ENCODE results near the gene FAIM. TPM values are rescaled to one million over a fixed set of nuclear protein-coding genes. Genes with fewer than 3 reads are reported as not detected.
A peak's percentile ranks its signal among the peaks of the same experiment; 100 is the strongest.
"Not testable (repeated sequence)": the region's sequence is repeated elsewhere in the genome, so short reads cannot be mapped to it uniquely, and the experiment has no call there.

The FAIM gene
- total and polyA plus RNA-seq, 5 donors = 4.7 to 8.5 (median 5.0) TPM

DNA sequence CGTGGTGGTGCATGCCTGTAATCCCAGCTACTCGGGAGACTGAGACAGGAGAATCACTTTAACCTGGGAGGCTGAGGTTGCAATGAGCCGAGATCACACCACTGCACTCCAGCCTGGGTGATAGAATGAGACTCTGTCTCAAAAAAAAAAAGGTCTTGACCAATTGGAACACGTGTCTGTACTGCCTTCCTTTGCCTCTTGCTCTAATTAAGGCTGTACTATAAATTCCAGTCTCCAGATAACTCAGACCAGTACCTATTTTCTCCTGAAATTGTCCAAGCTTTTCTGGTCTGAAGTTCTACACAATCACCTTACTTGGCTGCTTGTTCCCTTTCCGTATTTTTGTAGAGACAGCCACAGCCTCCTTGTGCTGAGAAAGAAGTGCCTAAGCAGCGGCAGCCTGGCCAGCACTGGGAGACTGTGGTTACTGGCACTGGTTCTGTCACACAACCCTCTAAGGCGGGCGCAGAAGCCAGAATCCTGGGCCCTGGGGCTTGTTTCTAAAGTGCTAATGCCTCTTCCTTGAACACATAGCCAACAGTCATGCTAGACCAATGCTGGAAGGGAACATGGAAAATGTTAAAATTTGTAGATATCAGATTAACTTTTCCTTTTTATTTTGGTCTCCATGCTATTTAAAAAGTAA is 8.3 kb upstream of the FAIM start:
- Histone ChIP-seq H3K4me1 (ENCODE audit: control insufficient read depth, insufficient read depth, low read length) (no peaks in the 10 kb centered on the region), H3K27me3 (ENCODE audit: control insufficient read depth, insufficient read depth) (no peaks in the 10 kb centered on the region), H3K4me3 (ENCODE audit: low read length) (no peak overlapping the region), H3K27ac (ENCODE audit: low read length) (no peak overlapping the region), H3K9me3 (ENCODE audit: control insufficient read depth, low read length) (no peaks in the 10 kb centered on the region)
- no peak for DNase-seq
- WGBS = 75% methylated on average over 8 of the region's 8 CpGs
- intact Hi-C loops (cut with DNase I) = no loop called here
- ATAC-seq = no peak

DNA sequence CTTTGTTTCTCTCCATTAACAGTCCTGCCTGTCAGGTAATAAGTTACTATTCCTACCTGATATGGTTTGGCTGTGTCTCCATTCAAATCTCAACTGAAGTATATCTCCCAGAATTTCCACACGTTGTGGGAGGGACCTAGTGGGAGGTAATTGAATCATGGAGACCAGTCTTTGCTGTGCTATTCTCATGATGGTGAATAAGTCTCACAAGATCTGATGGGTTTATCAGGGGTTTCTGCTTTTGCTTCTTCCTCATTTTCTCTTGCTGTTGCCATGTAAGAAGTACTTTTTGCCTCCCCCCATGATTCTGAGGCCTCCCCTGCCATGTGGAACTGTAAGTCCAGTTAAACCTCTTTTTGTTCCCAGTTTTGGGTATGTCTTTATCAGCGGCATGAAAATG is 6.9 kb upstream of the FAIM start:
- not testable (repeated sequence) for ATAC-seq, DNase-seq

DNA sequence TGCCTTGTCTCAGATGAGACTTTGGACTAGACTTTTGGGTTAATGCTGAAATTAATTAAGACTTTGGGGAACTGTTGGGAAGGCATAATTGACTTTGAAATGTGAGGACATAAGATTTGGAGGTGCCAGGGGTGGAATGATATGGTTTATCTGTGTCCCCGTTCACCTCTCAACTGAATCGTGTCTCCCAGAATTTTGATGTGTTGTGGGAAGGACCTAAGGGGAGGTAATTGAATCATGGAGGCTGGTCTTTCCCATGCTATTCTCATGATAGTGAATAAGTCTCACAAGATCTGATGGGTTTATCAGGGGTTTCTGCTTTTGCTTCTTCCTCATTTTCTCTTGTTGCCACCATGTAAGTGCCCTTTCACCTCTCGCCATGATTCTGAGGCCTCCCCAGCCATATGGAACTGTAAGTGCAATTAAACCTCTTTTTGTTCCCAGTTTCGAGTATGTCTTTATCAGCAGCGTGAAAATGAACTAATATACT is 4.4 kb upstream of the FAIM start:
- H3K4me1 ChIP-seq (ENCODE audit: control insufficient read depth, insufficient read depth, low read length); H3K9me3 ChIP-seq (ENCODE audit: control insufficient read depth, low read length); H3K27ac ChIP-seq (ENCODE audit: low read length); intact Hi-C loops (cut with DNase I); H3K4me3 ChIP-seq (ENCODE audit: low read length); H3K27me3 ChIP-seq (ENCODE audit: control insufficient read depth, insufficient read depth); DNase-seq; ATAC-seq: not testable (repeated sequence)
- WGBS = 95% methylated on average over 5 of the region's 5 CpGs

More for the DNA sequence above, 6.9 kb upstream of the FAIM start:
- H3K9me3 ChIP-seq (ENCODE audit: control insufficient read depth, low read length); H3K4me3 ChIP-seq (ENCODE audit: low read length); H3K27me3 ChIP-seq (ENCODE audit: control insufficient read depth, insufficient read depth); H3K27ac ChIP-seq (ENCODE audit: low read length); H3K4me1 ChIP-seq (ENCODE audit: control insufficient read depth, insufficient read depth, low read length); intact Hi-C loops (cut with DNase I): not testable (repeated sequence)
- 80% methylated on average over 2 of the region's 2 CpGs for WGBS

DNA sequence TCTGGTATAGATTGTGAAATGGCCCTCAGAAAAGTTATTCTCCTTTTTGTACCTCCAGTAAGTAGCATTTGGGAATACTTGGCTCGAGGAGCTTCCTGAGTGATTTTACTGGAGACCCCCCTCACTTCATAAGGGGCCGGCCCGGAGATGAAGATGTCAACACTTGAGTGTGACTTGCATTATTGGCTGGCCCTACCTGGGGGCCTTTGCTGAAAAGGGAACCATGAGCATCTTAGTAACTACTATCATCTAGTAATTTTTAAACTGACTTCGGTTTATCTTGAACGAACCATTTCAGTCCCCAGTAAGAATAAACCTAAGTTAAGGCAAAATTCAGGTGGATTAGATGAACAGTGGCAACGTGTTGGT is 1.3 kb downstream of the FAIM start:
- 59% methylated on average over 6 of the region's 6 CpGs for WGBS
- H3K27ac ChIP-seq (ENCODE audit: low read length) = no peak overlapping the region
- intact Hi-C loops (cut with DNase I) = loop anchor here in 1 of 4 donors (10.0 kb wide), 1 partner anchor 75 kb away; no protein-coding TSS in a partner anchor
- no peaks in the 10 kb centered on the region for H3K9me3 ChIP-seq (ENCODE audit: control insufficient read depth, low read length)
- peaks cover 2% of the 10 kb centered on the region for H3K4me1 ChIP-seq (ENCODE audit: control insufficient read depth, insufficient read depth, low read length)
- DNase-seq (no peak), ATAC-seq (no peak)
- peak overlapping the region; percentile 70 for H3K4me3 ChIP-seq (ENCODE audit: low read length)
- no peaks in the 10 kb centered on the region for H3K27me3 ChIP-seq (ENCODE audit: control insufficient read depth, insufficient read depth)

DNA sequence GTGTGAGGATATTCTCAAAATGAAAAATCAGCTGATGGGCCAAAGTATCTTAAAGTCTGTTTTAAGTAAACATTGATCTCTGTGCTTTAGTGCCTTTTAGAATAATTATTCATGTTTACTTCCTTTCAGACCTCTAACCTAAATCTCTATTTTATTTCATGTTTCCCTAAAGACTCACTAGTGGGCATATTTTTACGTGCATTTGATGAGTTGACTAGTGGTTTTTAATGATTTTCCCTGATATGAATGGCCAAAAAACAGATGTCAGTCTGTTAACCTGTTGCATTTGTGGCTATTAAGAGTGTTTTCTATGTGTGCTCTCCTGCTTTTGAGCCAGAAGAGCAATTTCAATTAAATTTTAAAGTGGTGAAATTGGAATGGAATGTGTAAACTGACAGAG is 6.9 kb downstream of the FAIM start:
- no peaks in the 10 kb centered on the region for H3K27me3 ChIP-seq (ENCODE audit: control insufficient read depth, insufficient read depth)
- intact Hi-C loops (cut with DNase I) = loop anchor here in 1 of 4 donors (10.0 kb wide), 1 partner anchor 69 kb away; no protein-coding TSS in a partner anchor
- no peaks in the 10 kb centered on the region for H3K9me3 ChIP-seq (ENCODE audit: control insufficient read depth, low read length)
- H3K4me1 ChIP-seq (ENCODE audit: control insufficient read depth, insufficient read depth, low read length) = no peaks in the 10 kb centered on the region
- H3K4me3 ChIP-seq (ENCODE audit: low read length) = no peak overlapping the region
- no peak overlapping the region for H3K27ac ChIP-seq (ENCODE audit: low read length)
- DNase-seq (no peak), ATAC-seq (no peak)
- 83% methylated on average over 1 of the region's 1 CpG for WGBS

DNA sequence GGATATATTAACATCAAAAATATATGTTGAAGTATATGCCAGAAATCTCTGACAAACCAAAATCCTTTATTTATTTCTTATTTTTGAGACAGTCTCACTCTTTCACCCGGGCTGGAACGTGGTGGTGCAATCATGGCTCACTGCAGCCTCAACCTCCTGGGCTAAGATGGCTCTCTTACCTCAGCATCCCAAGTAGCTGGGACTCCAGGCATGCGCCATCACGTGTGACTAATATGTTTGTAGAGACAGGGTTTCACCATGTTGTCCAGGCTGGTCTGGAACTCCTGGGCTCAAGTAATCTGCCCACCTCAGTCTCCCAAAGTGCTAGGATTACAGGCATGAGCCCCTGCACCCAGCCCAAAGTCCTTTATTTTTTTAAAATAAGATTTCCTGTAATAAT is 11.9 kb downstream of the FAIM start:
- H3K27me3 ChIP-seq (ENCODE audit: control insufficient read depth, insufficient read depth) = no peaks in the 10 kb centered on the region
- WGBS = 92% methylated on average over 4 of the region's 4 CpGs
- H3K9me3 ChIP-seq (ENCODE audit: control insufficient read depth, low read length) = no peaks in the 10 kb centered on the region
- intact Hi-C loops (cut with DNase I) = no loop called here
- H3K4me1 ChIP-seq (ENCODE audit: control insufficient read depth, insufficient read depth, low read length) = no peaks in the 10 kb centered on the region
- no peak for ATAC-seq
- no peak for DNase-seq
- no peak overlapping the region for H3K27ac ChIP-seq (ENCODE audit: low read length)
- H3K4me3 ChIP-seq (ENCODE audit: low read length) = no peak overlapping the region

DNA sequence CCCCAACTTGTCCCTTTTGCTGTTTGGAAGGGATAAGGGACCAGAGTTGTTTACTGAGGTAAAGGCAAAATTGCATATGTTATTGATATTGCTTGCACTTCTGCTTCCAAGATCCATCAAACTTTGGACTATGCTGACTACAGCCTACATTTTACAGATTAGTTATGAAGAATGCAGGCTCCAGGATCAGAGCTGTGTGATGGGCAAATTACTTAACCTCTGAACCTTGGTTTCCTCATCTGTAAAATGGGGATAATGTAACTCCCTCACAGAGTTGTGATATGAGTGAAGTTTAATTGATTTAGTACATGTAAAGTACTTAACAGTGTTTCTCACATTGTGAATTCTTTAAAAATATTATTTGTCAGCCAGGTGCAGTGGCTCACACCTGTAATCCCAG is 15.9 kb downstream of the FAIM start:
- ATAC-seq = no peak
- Histone ChIP-seq H3K27ac (ENCODE audit: low read length) (no peak overlapping the region), H3K9me3 (ENCODE audit: control insufficient read depth, low read length) (no peaks in the 10 kb centered on the region), H3K27me3 (ENCODE audit: control insufficient read depth, insufficient read depth) (no peaks in the 10 kb centered on the region), H3K4me1 (ENCODE audit: control insufficient read depth, insufficient read depth, low read length) (no peaks in the 10 kb centered on the region), H3K4me3 (ENCODE audit: low read length) (no peak overlapping the region)
- no peak for DNase-seq
- intact Hi-C loops (cut with DNase I) = no loop called here

DNA sequence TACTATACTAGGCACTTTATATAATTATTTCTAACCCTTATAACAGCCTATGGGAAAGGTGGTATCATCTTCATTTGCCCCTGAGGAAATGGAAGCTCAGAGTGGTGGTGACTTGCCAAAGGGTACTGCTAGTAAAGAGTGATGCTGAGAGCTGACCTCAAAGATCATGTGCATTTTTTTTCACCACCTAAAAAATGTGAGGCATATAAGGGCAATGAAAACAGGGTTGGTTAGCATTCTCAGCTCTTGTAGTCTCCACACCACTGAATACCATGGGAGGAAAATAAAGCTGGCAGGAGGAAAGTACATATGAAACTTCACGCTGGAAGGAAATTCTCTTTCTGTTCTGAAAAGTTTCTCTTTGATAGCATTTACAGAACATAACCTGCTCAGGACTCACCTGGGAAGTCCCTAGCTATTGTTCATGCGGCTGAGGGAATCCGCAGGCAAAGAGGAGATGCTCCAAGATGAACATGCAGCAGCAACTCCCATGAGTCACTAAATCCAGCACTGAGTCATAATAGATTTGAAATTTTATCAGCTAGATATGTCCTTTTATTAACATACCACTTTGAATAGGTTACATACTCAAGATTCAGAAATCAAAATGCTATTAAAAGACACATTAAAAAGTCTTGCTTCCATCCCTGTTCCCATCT is 17.3 kb downstream of the FAIM start:
- ATAC-seq (no peak), DNase-seq (no peak)
- H3K27ac ChIP-seq (ENCODE audit: low read length) = no peak overlapping the region
- 96% methylated on average over 3 of the region's 3 CpGs for WGBS
- intact Hi-C loops (cut with DNase I) = no loop called here
- H3K27me3 ChIP-seq (ENCODE audit: control insufficient read depth, insufficient read depth) = no peaks in the 10 kb centered on the region
- H3K9me3 ChIP-seq (ENCODE audit: control insufficient read depth, low read length) = no peaks in the 10 kb centered on the region
- H3K4me1 ChIP-seq (ENCODE audit: control insufficient read depth, insufficient read depth, low read length) = no peaks in the 10 kb centered on the region
- no peak overlapping the region for H3K4me3 ChIP-seq (ENCODE audit: low read length)

DNA sequence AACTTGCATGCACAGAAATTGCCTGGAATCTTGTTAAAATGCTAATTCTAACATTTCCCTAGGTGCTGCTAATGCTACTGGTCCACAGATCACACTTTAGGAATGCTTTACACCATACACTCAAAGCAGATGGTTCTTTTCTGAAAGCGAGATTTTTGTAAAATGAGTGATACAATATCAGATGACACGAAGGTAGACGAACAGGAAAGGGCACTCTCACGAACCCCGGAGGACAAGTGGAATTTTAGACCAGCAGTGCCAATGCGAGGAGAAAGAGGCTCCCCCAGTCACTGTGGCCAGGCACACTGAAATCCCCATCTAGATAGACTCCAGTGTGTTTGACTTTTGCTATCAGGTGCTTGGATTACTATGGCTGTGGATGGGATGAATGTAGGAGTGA is 21.0 kb downstream of the FAIM start:
- Histone ChIP-seq H3K4me1 (ENCODE audit: control insufficient read depth, insufficient read depth, low read length) (no peaks in the 10 kb centered on the region), H3K9me3 (ENCODE audit: control insufficient read depth, low read length) (no peaks in the 10 kb centered on the region), H3K4me3 (ENCODE audit: low read length) (no peak overlapping the region), H3K27ac (ENCODE audit: low read length) (no peak overlapping the region), H3K27me3 (ENCODE audit: control insufficient read depth, insufficient read depth) (no peaks in the 10 kb centered on the region)
- DNase-seq (no peak), ATAC-seq (no peak)
- intact Hi-C loops (cut with DNase I) = no loop called here
- WGBS = 80% methylated on average over 6 of the region's 6 CpGs

DNA sequence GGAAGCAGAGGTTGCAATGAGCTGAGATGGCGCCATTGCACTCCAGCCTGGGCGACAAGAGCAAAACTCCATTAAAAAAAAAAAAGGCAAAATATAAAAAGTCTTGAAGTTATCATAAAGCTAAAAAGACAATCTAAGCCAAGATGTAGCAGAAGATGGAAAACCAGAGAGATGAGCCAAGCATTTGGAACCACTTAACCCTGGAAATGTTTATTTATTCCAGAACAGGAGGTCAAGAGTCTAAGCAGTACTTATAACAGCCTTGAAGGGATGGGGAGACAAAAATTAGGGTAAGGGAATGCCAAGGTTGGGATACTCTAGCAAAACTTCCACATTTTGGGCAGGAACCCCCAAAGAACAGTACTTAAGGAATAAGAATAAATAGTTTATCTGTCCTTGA is 30.1 kb downstream of the FAIM start:
- DNase-seq (no peak), ATAC-seq (no peak)
- Histone ChIP-seq H3K9me3 (ENCODE audit: control insufficient read depth, low read length) (no peaks in the 10 kb centered on the region), H3K4me1 (ENCODE audit: control insufficient read depth, insufficient read depth, low read length) (no peaks in the 10 kb centered on the region), H3K27ac (ENCODE audit: low read length) (no peak overlapping the region), H3K27me3 (ENCODE audit: control insufficient read depth, insufficient read depth) (no peaks in the 10 kb centered on the region), H3K4me3 (ENCODE audit: low read length) (no peak overlapping the region)
- intact Hi-C loops (cut with DNase I) = no loop called here
- WGBS = 94% methylated on average over 2 of the region's 2 CpGs

DNA sequence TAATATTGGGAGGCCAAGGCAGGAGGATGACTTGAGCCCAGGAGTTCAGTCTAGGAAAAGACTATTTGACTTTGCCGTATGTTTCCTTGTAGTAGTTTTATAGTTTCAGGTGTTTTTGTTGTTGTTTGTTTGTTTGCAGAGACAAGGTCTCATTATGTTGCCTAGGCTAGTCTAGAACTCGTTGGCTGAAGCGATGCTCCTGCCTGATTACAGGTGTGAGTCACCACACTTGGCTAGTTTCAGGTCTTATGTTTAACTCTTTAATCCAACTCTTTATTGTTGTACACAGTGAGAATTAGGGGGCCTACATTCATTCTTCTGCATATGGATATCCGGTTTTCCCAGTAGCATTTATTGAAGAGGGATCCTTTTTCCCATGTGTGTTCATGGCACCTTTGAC is 32.0 kb downstream of the FAIM start:
- H3K9me3 ChIP-seq (ENCODE audit: control insufficient read depth, low read length) = no peaks in the 10 kb centered on the region
- ATAC-seq (no peak), DNase-seq (no peak)
- 83% methylated on average over 4 of the region's 4 CpGs for WGBS
- H3K27ac ChIP-seq (ENCODE audit: low read length) = no peak overlapping the region
- intact Hi-C loops (cut with DNase I) = no loop called here
- H3K4me3 ChIP-seq (ENCODE audit: low read length) = no peak overlapping the region
- no peaks in the 10 kb centered on the region for H3K4me1 ChIP-seq (ENCODE audit: control insufficient read depth, insufficient read depth, low read length)
- no peaks in the 10 kb centered on the region for H3K27me3 ChIP-seq (ENCODE audit: control insufficient read depth, insufficient read depth)
